SU-DHL-6 (cell line): ENCODE data around the gene IFI6.

Experiments used
- CTCF ChIP-seq: fragments of 200-600 bp; sonication (generic); IDR thresholded peaks from one replicate; pipeline ENCODE4 v1.5.1; 2017; ENCODE audit warnings: antibody characterized with exemption, mild to moderate bottlenecking, low read length, moderate library complexity; ENCODE audit not compliant: insufficient read depth, poor library complexity, severe bottlenecking
- EZH2phosphoT487 ChIP-seq: fragments of 200-600 bp; sonication (generic), shearing (Covaris generic); conservative IDR thresholded peaks from 2 replicates; pipeline ENCODE4 v1.6.1; 2018; ENCODE audit warnings: mild to moderate bottlenecking, antibody characterized with exemption, low read length, moderate library complexity, mixed read lengths

GRCh38 chr1:27678747-27679146, 6.8 kb upstream of the IFI6 start:
- no peak for TF ChIP-seq CTCF
- TF ChIP-seq EZH2phosphoT487 = no peak
